CD4-positive, alpha-beta T cell (primary cell): ENCODE measurements around the gene CNTFR. TPM values are rescaled to one million over a fixed set of nuclear protein-coding genes. Genes with fewer than 3 reads are reported as not detected.

Source experiments
- ATAC-seq: fragments of 200-7000 bp; cut with Tn5 transposase; one replicate; pipeline ENCODE4 v1.10.0; 2022; ENCODE audit warnings: mild to moderate bottlenecking; ENCODE audit not compliant: poor library complexity
- CTCF ChIA-PET: fragments of 350-600 bp; sonication (Branson Sonifier 250); formaldehyde crosslinking; loops from one replicate; lab custom pipeline; 2021; ENCODE audit warnings: antibody characterized with exemption, inconsistent platforms; lab: Charles Lee
- POLR2A ChIA-PET: fragments of 350-600 bp; sonication (Branson Sonifier 250); formaldehyde crosslinking; loops from one replicate; lab custom pipeline; 2021; ENCODE audit warnings: antibody characterized with exemption, inconsistent platforms; lab: Charles Lee
- DNase-seq, 14 experiments: peaks; one replicate each; pipeline ENCODE4 v3.0.0-alpha.2; 2013 to 2020; ENCODE audit warnings: mixed read lengths in 2 of 14
- H3K27ac ChIP-seq, 2 donors: one replicate each; pipeline versions ENCODE4 v1.5.1 to v1.7.0; 2013; ENCODE audit warnings: low read length in 2 of 2, low read depth in 1 of 2, mild to moderate bottlenecking in 1 of 2
- H3K27me3 ChIP-seq, 2 experiments: 1 replicate in 1 of 2; 2 replicates in 1 of 2; pipeline versions ENCODE4 v1.6.1 to v1.7.0; 2013; ENCODE audit warnings: low read length in 2 of 2, control low read depth in 1 of 2, mild to moderate bottlenecking in 1 of 2, moderate library complexity in 1 of 2; ENCODE audit not compliant: insufficient read depth in 2 of 2, control insufficient read depth in 1 of 2
- H3K36me3 ChIP-seq: one replicate; pipeline ENCODE4 v1.6.1; 2013; ENCODE audit warnings: low read length, control low read depth; ENCODE audit not compliant: insufficient read depth
- H3K4me1 ChIP-seq: one replicate; pipeline ENCODE4 v1.6.1; 2013; ENCODE audit warnings: low read length, control low read depth; ENCODE audit not compliant: insufficient read depth
- H3K4me3 ChIP-seq: one replicate; pipeline ENCODE4 v1.5.1; 2013; ENCODE audit warnings: mild to moderate bottlenecking, low read length, moderate library complexity
- H3K9me3 ChIP-seq, 2 experiments: 1 replicate in 1 of 2; 2 replicates in 1 of 2; pipeline versions ENCODE4 v1.6.1 to v1.7.0; 2013; ENCODE audit warnings: low read length in 2 of 2, mild to moderate bottlenecking in 2 of 2, control low read depth in 1 of 2, moderate library complexity in 1 of 2; ENCODE audit not compliant: control insufficient read depth in 1 of 2, insufficient read depth in 1 of 2
- H3K27ac Mint-ChIP-seq: one replicate; pipeline ENCODE4 v1.8.0; 2020; ENCODE audit warnings: mixed read lengths
- H3K27me3 Mint-ChIP-seq: one replicate; pipeline ENCODE4 v1.8.0; 2021; ENCODE audit warnings: mixed read lengths
- H3K36me3 Mint-ChIP-seq: one replicate; pipeline ENCODE4 v1.8.0; 2021; ENCODE audit warnings: low read depth, mixed read lengths
- H3K4me1 Mint-ChIP-seq: one replicate; pipeline ENCODE4 v1.8.0; 2021; ENCODE audit warnings: low read depth, mixed read lengths
- H3K4me3 Mint-ChIP-seq: one replicate; pipeline ENCODE4 v1.8.0; 2020; ENCODE audit warnings: mild to moderate bottlenecking, mixed read lengths
- H3K9me3 Mint-ChIP-seq: one replicate; pipeline ENCODE4 v1.8.0; 2020; ENCODE audit warnings: mixed read lengths
- intact Hi-C, 2 experiments: fragments of 100-400 bp; cut with DNase I in 1 of 2; cut with micrococcal nuclease in 1 of 2; formaldehyde crosslinking; loops; one replicate each; pipeline versions ENCODE4 v1.15.1 to v1.9.0; 2023 to 2025; cut with DNase I, micrococcal nuclease
- total RNA-seq, 174 experiments: library from RNA in 2 of 174; stranded (reverse) in 2 of 174; gene quantifications; one replicate each; pipeline ENCODE4 v1.2.3 and lab custom pipeline; 2021 to 2026
- TF ChIP-seq, protein P1 (sequence below): fragments of 200-600 bp; IDR thresholded peaks from one replicate; pipeline ENCODE4 v1.8.0; 2022; ENCODE audit warnings: antibody characterized with exemption, mild to moderate bottlenecking

The CNTFR gene
- total RNA-seq, 2 experiments from 2014 or later: not detected

GRCh38 chr9:34512131-34513078 lies 77.1 kb downstream of the CNTFR start:
- Mint-ChIP-seq H3K4me3 (no peak overlapping the region), H3K4me1 (no peaks in the 10 kb centered on the region), H3K27me3 (peaks cover 5% of the 10 kb centered on the region), H3K9me3 (no peaks in the 10 kb centered on the region), H3K36me3 (no peaks in the 10 kb centered on the region), H3K27ac (no peak overlapping the region)
- no peak for ATAC-seq
- CTCF ChIA-PET: no interaction called here
- POLR2A ChIA-PET: no interaction called here
- TF ChIP-seq, protein P1, sequence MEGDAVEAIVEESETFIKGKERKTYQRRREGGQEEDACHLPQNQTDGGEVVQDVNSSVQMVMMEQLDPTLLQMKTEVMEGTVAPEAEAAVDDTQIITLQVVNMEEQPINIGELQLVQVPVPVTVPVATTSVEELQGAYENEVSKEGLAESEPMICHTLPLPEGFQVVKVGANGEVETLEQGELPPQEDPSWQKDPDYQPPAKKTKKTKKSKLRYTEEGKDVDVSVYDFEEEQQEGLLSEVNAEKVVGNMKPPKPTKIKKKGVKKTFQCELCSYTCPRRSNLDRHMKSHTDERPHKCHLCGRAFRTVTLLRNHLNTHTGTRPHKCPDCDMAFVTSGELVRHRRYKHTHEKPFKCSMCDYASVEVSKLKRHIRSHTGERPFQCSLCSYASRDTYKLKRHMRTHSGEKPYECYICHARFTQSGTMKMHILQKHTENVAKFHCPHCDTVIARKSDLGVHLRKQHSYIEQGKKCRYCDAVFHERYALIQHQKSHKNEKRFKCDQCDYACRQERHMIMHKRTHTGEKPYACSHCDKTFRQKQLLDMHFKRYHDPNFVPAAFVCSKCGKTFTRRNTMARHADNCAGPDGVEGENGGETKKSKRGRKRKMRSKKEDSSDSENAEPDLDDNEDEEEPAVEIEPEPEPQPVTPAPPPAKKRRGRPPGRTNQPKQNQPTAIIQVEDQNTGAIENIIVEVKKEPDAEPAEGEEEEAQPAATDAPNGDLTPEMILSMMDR: no peak
- no peak for DNase-seq
- Histone ChIP-seq H3K27ac (no peak overlapping the region), H3K36me3 (no peaks in the 10 kb centered on the region), H3K4me3 (no peak overlapping the region), H3K27me3 (no peaks in the 10 kb centered on the region), H3K4me1 (no peaks in the 10 kb centered on the region), H3K9me3 (no peaks in the 10 kb centered on the region)
- intact Hi-C loops: no loop called here

DNA sequence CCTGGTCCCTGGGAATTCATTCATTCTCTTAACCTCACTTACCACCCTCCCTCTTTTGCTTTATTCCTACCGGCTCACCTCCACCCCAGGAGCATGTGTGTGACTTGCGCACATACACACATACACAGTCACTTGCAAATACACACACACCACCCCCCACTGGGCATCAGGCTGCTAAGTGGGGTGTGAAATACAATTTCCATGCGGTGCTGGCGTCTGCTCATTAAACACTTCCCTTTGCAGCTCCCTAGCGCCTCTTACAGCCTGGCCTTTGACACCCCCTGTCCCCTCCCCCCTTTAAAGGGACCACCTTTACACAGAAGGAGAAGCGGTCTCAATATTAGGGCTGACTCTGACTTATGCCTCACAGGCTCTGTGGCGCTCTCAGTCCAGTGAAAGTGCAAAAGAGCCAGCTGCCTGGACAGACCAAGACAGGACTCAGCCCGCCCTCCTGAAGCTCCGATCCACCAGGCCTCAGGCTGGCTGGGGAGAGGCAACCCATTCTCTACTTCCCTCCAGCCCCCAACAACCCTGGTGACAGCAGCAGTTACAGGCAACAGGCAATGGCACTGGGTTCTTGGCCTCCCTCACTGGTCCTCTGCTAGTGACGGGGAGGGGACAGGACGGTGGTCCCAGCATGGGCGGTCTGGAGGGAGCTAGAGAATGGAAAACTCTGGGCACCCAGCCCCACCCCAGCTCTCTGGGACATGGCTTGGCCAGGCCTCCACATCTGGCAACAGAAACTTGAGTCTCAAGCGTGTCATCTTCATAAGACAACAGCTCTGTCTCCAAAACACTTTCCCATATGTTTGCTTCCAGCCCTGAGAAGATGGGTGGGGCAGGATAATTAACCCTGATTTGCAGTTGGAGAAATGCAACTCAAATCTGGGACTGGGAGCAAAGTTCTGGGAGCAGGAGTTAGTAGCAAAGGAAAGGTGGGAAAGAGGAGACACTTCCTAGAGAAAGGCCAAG lies 78.7 kb downstream of the CNTFR start:
- ChIA-PET CTCF (no interaction called here), POLR2A (no interaction called here)
- Histone ChIP-seq H3K4me1 (no peaks in the 10 kb centered on the region), H3K4me3 (no peak overlapping the region), H3K27ac (no peak overlapping the region), H3K27me3 (no peaks in the 10 kb centered on the region), H3K9me3 (no peaks in the 10 kb centered on the region), H3K36me3 (no peaks in the 10 kb centered on the region)
- ATAC-seq (no peak), DNase-seq (no peak)
- Mint-ChIP-seq H3K27ac (no peak overlapping the region), H3K4me1 (no peaks in the 10 kb centered on the region), H3K27me3 (peaks cover 7% of the 10 kb centered on the region), H3K36me3 (no peaks in the 10 kb centered on the region), H3K4me3 (no peak overlapping the region), H3K9me3 (no peaks in the 10 kb centered on the region)
- intact Hi-C loops: no loop called here
- TF ChIP-seq, protein P1: no peak

- CTCF ChIA-PET: no interaction called here
- Mint-ChIP-seq H3K27ac (no peak overlapping the region), H3K9me3 (no peaks in the 10 kb centered on the region), H3K27me3 (peaks cover 14% of the 10 kb centered on the region), H3K36me3 (no peaks in the 10 kb centered on the region), H3K4me3 (no peak overlapping the region), H3K4me1 (no peaks in the 10 kb centered on the region)
- no peak overlapping the region for H3K27ac ChIP-seq
- no peaks in the 10 kb centered on the region for H3K9me3 ChIP-seq
- POLR2A ChIA-PET: no interaction called here
- DNase-seq: no peak
- ATAC-seq: no peak
- H3K27me3 ChIP-seq: no peaks in the 10 kb centered on the region
- H3K36me3 ChIP-seq: no peaks in the 10 kb centered on the region
- H3K4me1 ChIP-seq: no peaks in the 10 kb centered on the region
- H3K4me3 ChIP-seq: no peak overlapping the region
- TF ChIP-seq, protein P1: no peak
- intact Hi-C loops: no loop called here
Observed at GRCh38 chr9:34508951-34509350, 80.6 kb downstream of the CNTFR start.
